Measurements from ENCODE around the gene IQGAP1. TPM values are rescaled to one million over a fixed set of nuclear protein-coding genes. Genes with fewer than 3 reads are reported as not detected.

IQGAP1 gene
- total RNA-seq, 1 donor from 2014 or later, result 41.0 TPM

- no peak for DNase-seq
Observed at GRCh38 chr15:90449206-90449735, 61.2 kb downstream of the IQGAP1 start.

DNA sequence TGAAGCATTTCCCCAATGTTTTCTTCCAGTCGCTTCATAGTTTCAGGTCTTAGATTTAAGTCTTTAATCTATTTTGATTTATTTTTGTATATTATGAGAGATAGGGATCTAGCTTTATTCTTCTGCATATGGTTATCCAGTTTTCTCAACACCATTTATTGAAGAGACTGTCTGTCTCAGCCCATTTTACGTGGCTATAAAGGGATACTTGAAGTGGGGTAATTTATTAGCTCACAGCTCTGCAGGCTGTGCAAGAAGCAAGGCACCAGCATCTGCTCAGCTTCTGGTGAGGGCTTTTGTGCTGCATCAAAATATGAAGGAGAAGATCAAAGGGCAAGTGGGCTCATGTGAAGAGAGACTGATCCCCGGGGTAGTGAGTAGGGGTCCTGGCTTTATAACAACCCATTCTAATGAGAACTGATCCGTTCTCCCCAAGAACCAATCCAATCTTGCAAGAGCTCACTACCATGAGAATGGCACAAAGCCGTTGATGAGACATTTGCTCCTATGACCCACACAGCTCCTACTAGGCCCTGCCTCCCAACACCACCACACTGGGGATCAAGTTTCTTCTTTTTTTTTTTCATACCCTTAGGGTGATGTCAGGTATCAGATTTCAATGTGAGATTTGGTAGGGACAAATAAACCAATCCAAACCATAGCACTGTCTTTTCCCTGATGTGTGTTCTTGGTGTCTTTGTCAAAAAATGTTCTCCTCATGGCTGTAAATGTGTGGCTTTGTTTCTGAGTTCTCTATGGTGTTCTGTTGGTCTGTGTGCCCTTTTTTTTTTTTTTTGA is 63.2 kb downstream of the IQGAP1 start:
- no peak for DNase-seq

DNA sequence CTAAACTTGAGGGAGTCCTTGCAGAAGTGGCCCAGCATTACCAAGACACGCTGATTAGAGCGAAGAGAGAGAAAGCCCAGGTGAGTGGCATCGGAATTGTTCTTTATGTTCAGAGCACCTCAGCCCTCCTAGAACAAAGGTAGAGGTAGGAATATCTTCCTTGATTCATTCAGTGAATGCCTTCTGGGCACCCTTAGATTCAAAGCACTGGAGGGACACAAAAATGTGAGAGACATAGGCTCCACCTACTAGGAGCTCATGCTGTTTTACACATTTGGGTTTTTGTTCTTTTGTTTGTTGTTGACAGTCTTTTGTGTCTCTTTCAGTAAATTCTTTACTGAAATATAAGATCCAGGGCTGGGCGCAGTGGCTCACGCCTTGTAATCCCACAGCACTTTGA is 68.2 kb downstream of the IQGAP1 start:
- DNase-seq, result no peak

DNA sequence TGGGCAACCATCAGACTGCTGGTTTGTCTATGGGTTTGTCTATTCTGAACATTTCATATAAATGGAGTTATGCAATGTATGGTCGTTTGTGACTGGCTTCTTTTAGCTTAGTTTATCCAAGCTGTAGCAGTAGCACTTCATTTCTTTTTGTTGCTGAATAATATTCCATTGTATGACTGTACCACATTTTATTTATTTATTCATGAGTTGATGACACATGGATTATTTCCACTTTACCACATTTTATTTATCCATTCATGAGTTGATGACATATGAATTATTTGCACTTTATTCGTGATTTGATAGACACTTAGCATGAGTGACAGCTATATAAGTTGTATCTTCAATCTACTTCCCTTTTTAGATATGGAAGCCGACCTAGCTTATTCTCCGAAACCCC is 70.0 kb downstream of the IQGAP1 start:
- DNase-seq, result no peak

- no peak for DNase-seq
Observed at GRCh38 chr15:90459368-90459767, 71.3 kb downstream of the IQGAP1 start.

- no peak for DNase-seq
Observed at GRCh38 chr15:90460142-90460824, 72.2 kb downstream of the IQGAP1 start.

- peak; percentile 13 for DNase-seq
Observed at GRCh38 chr15:90463381-90463780, 75.3 kb downstream of the IQGAP1 start.

GRCh38 chr15:90465140-90465929 is 77.3 kb downstream of the IQGAP1 start:
- no peak for DNase-seq

GRCh38 chr15:90465930-90466567 is 78.0 kb downstream of the IQGAP1 start:
- no peak for DNase-seq

- no peak for DNase-seq
Observed at GRCh38 chr15:90469723-90470122, 81.7 kb downstream of the IQGAP1 start.

DNA sequence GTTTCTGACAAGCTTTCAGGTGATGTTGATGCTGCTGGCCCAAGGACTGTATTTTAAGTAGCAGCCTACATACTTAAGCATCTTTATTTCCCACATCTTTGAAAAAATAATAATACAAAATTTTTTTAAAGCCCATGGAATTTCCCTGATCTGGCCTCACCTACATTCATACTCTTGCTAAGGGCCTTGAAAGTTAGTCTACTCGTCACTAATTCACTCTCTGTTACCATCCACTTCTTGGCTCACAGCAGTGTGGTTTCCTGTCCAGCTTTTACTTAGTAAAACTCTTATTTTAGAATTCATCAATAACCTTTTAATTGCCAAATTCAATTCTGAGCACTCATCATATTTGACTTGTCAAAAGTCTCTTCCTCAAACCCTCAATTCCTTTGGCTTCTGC is 82.4 kb downstream of the IQGAP1 start:
- DNase-seq, result no peak

DNA sequence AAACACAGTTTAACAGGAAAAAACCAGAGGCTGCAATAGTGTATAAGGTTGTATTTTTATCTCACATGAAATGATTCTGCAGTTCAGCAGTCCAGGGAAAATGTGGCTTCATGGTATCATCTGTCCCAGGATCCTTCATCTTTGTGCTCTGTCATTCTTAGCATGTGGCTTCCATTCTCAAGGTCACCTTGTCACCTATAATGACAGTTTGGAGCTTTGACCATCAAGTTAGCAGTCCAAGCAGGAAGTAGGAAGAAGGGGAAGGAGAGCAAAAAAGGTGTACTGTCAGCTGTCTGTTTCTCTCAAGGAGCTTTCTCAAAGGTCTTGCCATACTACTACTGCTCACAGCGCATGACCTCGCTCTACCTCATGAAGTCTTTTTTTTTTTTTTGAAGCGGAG is 83.1 kb downstream of the IQGAP1 start:
- no peak for DNase-seq

- no peak for DNase-seq
Observed at GRCh38 chr15:90471769-90472168, 83.7 kb downstream of the IQGAP1 start.

GRCh38 chr15:90478846-90479481 is 90.9 kb downstream of the IQGAP1 start:
- no peak for DNase-seq

DNA sequence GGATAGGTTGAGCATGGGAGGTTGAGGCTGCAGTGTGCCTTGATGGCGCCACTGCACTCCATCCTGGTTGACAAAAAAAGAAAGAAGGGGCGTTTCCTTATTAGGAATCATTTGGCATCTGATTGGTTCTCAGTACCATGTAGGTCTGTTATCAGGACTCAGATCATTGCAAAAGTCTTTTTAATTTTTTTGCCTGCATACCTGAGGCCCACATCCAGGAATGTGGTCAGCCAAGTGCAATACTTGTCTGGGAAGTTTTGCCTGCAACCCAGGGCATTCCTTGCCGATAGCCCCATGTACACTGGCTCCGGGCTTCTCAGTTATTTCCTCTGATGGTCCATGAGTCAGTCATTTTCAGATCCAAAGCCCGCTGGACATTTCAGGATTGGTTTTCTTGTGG is 91.6 kb downstream of the IQGAP1 start:
- no peak for DNase-seq

DNA sequence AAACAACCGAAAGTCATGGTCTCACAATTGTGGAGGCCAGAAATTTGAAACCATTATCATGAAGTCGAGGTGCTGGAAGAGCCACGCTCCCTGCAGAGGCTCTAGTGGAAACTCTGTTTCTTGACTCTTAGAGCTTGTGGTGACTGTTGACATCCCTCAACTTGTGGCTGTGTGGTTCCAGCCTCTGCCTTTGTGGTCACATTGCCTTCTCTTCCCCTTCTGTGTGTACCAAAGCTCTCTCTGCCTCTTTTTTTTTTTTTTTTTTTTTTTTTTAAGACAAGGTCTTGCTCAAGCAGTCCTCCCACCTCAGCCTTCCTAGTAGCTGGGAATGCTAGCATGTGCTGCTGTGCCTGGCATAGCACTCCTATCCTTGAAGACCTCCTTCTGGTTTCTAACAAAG is 93.0 kb downstream of the IQGAP1 start:
- no peak for DNase-seq

- DNase-seq, result peak; percentile 38
Observed at GRCh38 chr15:90482124-90483011, 94.3 kb downstream of the IQGAP1 start.

DNA sequence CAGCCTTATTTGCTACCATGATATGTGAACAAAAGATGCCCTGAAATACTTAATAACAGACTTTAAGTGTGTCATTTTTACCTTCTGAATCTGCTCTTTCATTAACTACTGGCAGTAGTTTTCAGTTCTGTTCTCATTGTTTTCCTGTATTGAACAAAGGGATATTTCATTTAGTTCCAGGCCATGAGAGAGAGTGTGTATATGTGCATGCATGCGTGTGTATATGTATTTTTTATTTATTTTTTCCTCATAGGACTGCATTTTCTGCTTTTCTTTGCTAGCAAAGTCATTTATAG is 94.9 kb downstream of the IQGAP1 start:
- DNase-seq, result no peak

- DNase-seq, result no peak
Observed at GRCh38 chr15:90483637-90484036, 95.6 kb downstream of the IQGAP1 start.

DNA sequence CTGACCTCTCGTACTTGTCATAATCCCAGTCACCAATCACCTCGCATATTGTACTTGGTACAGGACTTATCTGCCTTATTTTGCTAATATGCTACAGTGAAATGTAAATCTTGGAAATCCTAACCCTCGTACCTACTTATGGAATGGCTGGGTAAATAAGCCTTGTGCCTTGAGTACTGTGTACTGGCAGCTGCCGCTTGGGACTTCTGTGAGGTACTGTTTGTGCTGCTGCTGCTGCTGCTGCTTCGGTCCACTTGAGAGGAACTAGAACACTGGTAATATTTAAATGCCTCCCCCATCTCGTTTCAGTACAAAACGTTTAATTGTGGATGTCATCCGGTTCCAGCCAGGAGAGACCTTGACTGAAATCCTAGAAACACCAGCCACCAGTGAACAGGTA is 99.1 kb downstream of the IQGAP1 start:
- no peak for DNase-seq

- no peak for DNase-seq
Observed at GRCh38 chr15:90489514-90489913, 101.5 kb downstream of the IQGAP1 start.
